ENCODE data around the gene APOL5.

APOL5 gene

GRCh38 chr22:35725521-35725920, 7.8 kb downstream of the APOL5 start:
- H3K27ac ChIP-seq = no peak overlapping the region
- no peak overlapping the region for H3K9ac ChIP-seq (ENCODE audit: insufficient read length)
- no peaks in the 10 kb centered on the region for H3K36me3 ChIP-seq (ENCODE audit: insufficient read depth, low read length)
- H3K4me3 ChIP-seq = no peak overlapping the region
- DNase-seq (ENCODE audit: low read depth, low spot score) = no peak
- H3K9me3 ChIP-seq (ENCODE audit: low read depth, low read length) = no peaks in the 10 kb centered on the region
- TF ChIP-seq POLR2AphosphoS5 (IDR thresholded peaks at IDR 0.05; ENCODE audit: borderline replicate concordance, low read depth, low read length) (no peak), EZH2 (IDR thresholded peaks at IDR 0.05) (no peak), FOXP2 (optimal IDR thresholded peaks at IDR 0.05; ENCODE audit: control extremely low read depth, extremely low read length, insufficient read depth) (no peak)

GRCh38 chr22:35726398-35726797, 8.7 kb downstream of the APOL5 start:
- Histone ChIP-seq H3K27ac (no peak overlapping the region), H3K36me3 (ENCODE audit: insufficient read depth, low read length) (no peaks in the 10 kb centered on the region), H3K9me3 (ENCODE audit: low read depth, low read length) (no peaks in the 10 kb centered on the region), H3K9ac (ENCODE audit: insufficient read length) (no peak overlapping the region), H3K4me3 (no peak overlapping the region)
- DNase-seq (ENCODE audit: low read depth, low spot score) = no peak
- TF ChIP-seq EZH2 (IDR thresholded peaks at IDR 0.05) (no peak), POLR2AphosphoS5 (IDR thresholded peaks at IDR 0.05; ENCODE audit: borderline replicate concordance, low read depth, low read length) (no peak), FOXP2 (optimal IDR thresholded peaks at IDR 0.05; ENCODE audit: control extremely low read depth, extremely low read length, insufficient read depth) (no peak)

- Histone ChIP-seq H3K27ac (no peak overlapping the region), H3K4me3 (no peak overlapping the region), H3K9me3 (ENCODE audit: low read depth, low read length) (no peaks in the 10 kb centered on the region), H3K36me3 (ENCODE audit: insufficient read depth, low read length) (no peaks in the 10 kb centered on the region), H3K9ac (ENCODE audit: insufficient read length) (no peak overlapping the region)
- no peak for DNase-seq (ENCODE audit: low read depth, low spot score)
- TF ChIP-seq FOXP2 (optimal IDR thresholded peaks at IDR 0.05; ENCODE audit: control extremely low read depth, extremely low read length, insufficient read depth) (no peak), POLR2AphosphoS5 (IDR thresholded peaks at IDR 0.05; ENCODE audit: borderline replicate concordance, low read depth, low read length) (no peak), EZH2 (IDR thresholded peaks at IDR 0.05) (no peak)
These were observed 9.3 kb downstream of the APOL5 start for GRCh38 chr22:35726933-35727332.

- Histone ChIP-seq H3K27ac (no peak overlapping the region), H3K4me3 (no peak overlapping the region), H3K9me3 (ENCODE audit: low read depth, low read length) (no peaks in the 10 kb centered on the region), H3K9ac (ENCODE audit: insufficient read length) (no peak overlapping the region), H3K36me3 (ENCODE audit: insufficient read depth, low read length) (no peaks in the 10 kb centered on the region)
- TF ChIP-seq FOXP2 (optimal IDR thresholded peaks at IDR 0.05; ENCODE audit: control extremely low read depth, extremely low read length, insufficient read depth) = no peak
- TF ChIP-seq EZH2 (IDR thresholded peaks at IDR 0.05) = no peak
- no peak for TF ChIP-seq POLR2AphosphoS5 (IDR thresholded peaks at IDR 0.05; ENCODE audit: borderline replicate concordance, low read depth, low read length)
- DNase-seq (ENCODE audit: low read depth, low spot score) = no peak
These were observed 9.8 kb downstream of the APOL5 start for GRCh38 chr22:35727436-35727835.

GRCh38 chr22:35728639-35729308, 11.1 kb downstream of the APOL5 start:
- TF ChIP-seq POLR2AphosphoS5 (IDR thresholded peaks at IDR 0.05; ENCODE audit: borderline replicate concordance, low read depth, low read length) (no peak), EZH2 (IDR thresholded peaks at IDR 0.05) (no peak), FOXP2 (optimal IDR thresholded peaks at IDR 0.05; ENCODE audit: control extremely low read depth, extremely low read length, insufficient read depth) (no peak)
- no peak overlapping the region for H3K9ac ChIP-seq (ENCODE audit: insufficient read length)
- no peak for DNase-seq (ENCODE audit: low read depth, low spot score)
- no peak overlapping the region for H3K27ac ChIP-seq
- no peaks in the 10 kb centered on the region for H3K36me3 ChIP-seq (ENCODE audit: insufficient read depth, low read length)
- no peak overlapping the region for H3K4me3 ChIP-seq
- H3K9me3 ChIP-seq (ENCODE audit: low read depth, low read length) = no peaks in the 10 kb centered on the region

- no peaks in the 10 kb centered on the region for H3K9me3 ChIP-seq (ENCODE audit: low read depth, low read length)
- no peak overlapping the region for H3K9ac ChIP-seq (ENCODE audit: insufficient read length)
- H3K4me3 ChIP-seq = no peak overlapping the region
- DNase-seq (ENCODE audit: low read depth, low spot score) = no peak
- no peaks in the 10 kb centered on the region for H3K36me3 ChIP-seq (ENCODE audit: insufficient read depth, low read length)
- no peak overlapping the region for H3K27ac ChIP-seq
- no peak for TF ChIP-seq FOXP2 (optimal IDR thresholded peaks at IDR 0.05; ENCODE audit: control extremely low read depth, extremely low read length, insufficient read depth)
- TF ChIP-seq POLR2AphosphoS5 (IDR thresholded peaks at IDR 0.05; ENCODE audit: borderline replicate concordance, low read depth, low read length) = no peak
- TF ChIP-seq EZH2 (IDR thresholded peaks at IDR 0.05) = no peak
These were observed 11.6 kb downstream of the APOL5 start for GRCh38 chr22:35729309-35729698.

- no peak for DNase-seq (ENCODE audit: low read depth, low spot score)
- TF ChIP-seq EZH2 (IDR thresholded peaks at IDR 0.05) = no peak
- TF ChIP-seq FOXP2 (optimal IDR thresholded peaks at IDR 0.05; ENCODE audit: control extremely low read depth, extremely low read length, insufficient read depth) = no peak
- TF ChIP-seq POLR2AphosphoS5 (IDR thresholded peaks at IDR 0.05; ENCODE audit: borderline replicate concordance, low read depth, low read length) = no peak
- Histone ChIP-seq H3K27ac (no peak overlapping the region), H3K9me3 (ENCODE audit: low read depth, low read length) (no peaks in the 10 kb centered on the region), H3K9ac (ENCODE audit: insufficient read length) (no peak overlapping the region), H3K36me3 (ENCODE audit: insufficient read depth, low read length) (no peaks in the 10 kb centered on the region), H3K4me3 (no peak overlapping the region)
These were observed 13.6 kb downstream of the APOL5 start for GRCh38 chr22:35731321-35731720.

- Histone ChIP-seq H3K27ac (no peak overlapping the region), H3K9ac (ENCODE audit: insufficient read length) (no peak overlapping the region), H3K9me3 (ENCODE audit: low read depth, low read length) (no peaks in the 10 kb centered on the region), H3K36me3 (ENCODE audit: insufficient read depth, low read length) (no peaks in the 10 kb centered on the region; the same call in 1 of the 2 replicates), H3K4me3 (no peak overlapping the region)
- DNase-seq (ENCODE audit: low read depth, low spot score) = no peak
- TF ChIP-seq FOXP2 (optimal IDR thresholded peaks at IDR 0.05; ENCODE audit: control extremely low read depth, extremely low read length, insufficient read depth) (no peak), EZH2 (IDR thresholded peaks at IDR 0.05) (no peak), POLR2AphosphoS5 (IDR thresholded peaks at IDR 0.05; ENCODE audit: borderline replicate concordance, low read depth, low read length) (no peak)
These were observed 14.4 kb downstream of the APOL5 start for GRCh38 chr22:35732116-35732515.

- no peaks in the 10 kb centered on the region; the same call in 1 of the 2 replicates for H3K36me3 ChIP-seq (ENCODE audit: insufficient read depth, low read length)
- no peak overlapping the region for H3K27ac ChIP-seq
- no peak overlapping the region for H3K4me3 ChIP-seq
- DNase-seq (ENCODE audit: low read depth, low spot score) = no peak
- no peaks in the 10 kb centered on the region for H3K9me3 ChIP-seq (ENCODE audit: low read depth, low read length)
- H3K9ac ChIP-seq (ENCODE audit: insufficient read length) = no peak overlapping the region
- no peak for TF ChIP-seq FOXP2 (optimal IDR thresholded peaks at IDR 0.05; ENCODE audit: control extremely low read depth, extremely low read length, insufficient read depth)
- no peak for TF ChIP-seq POLR2AphosphoS5 (IDR thresholded peaks at IDR 0.05; ENCODE audit: borderline replicate concordance, low read depth, low read length)
- TF ChIP-seq EZH2 (IDR thresholded peaks at IDR 0.05) = no peak
These were observed 15.4 kb downstream of the APOL5 start for GRCh38 chr22:35733036-35733435.

All from SK-N-MC (cell line).